Kidney epithelial cell (primary cell): ENCODE measurements around the gene PCDHGA9. TPM values are rescaled to one million over a fixed set of nuclear protein-coding genes. Genes with fewer than 3 reads are reported as not detected.

Source experiments
- DNase-seq: peaks from one replicate; pipeline ENCODE4 v3.0.0-alpha.2; 2010; ENCODE audit warnings: low read depth
- H3K27me3 ChIP-seq: 2 replicates; pipeline ENCODE4 v1.6.0; 2011; ENCODE audit warnings: low read length; ENCODE audit not compliant: control insufficient read depth, insufficient read depth
- H3K36me3 ChIP-seq: 2 replicates; pipeline ENCODE4 v1.5.1; 2011; ENCODE audit warnings: low read length; ENCODE audit not compliant: control insufficient read depth, insufficient read depth
- H3K4me3 ChIP-seq: 2 replicates; pipeline ENCODE4 v1.5.1; 2011; ENCODE audit warnings: low read depth, mild to moderate bottlenecking, control low read depth, low read length
- total RNA-seq: library from RNA; depleted of rRNA; stranded (reverse); fragments of >200 nt; gene quantifications from 2 replicates; pipeline ENCODE4 v1.2.3, GENCODE V29; 2015
- TF ChIP-seq, protein P1 (sequence below): IDR thresholded peaks from 2 replicates; pipeline ENCODE4 v1.5.1; 2011; ENCODE audit warnings: mild to moderate bottlenecking, moderate library complexity, low read length, control low read depth, inconsistent platforms; ENCODE audit not compliant: insufficient read depth, poor library complexity, severe bottlenecking

PCDHGA9 gene
- total RNA-seq, 1 donor from 2014 or later, result 3.6 TPM

DNA sequence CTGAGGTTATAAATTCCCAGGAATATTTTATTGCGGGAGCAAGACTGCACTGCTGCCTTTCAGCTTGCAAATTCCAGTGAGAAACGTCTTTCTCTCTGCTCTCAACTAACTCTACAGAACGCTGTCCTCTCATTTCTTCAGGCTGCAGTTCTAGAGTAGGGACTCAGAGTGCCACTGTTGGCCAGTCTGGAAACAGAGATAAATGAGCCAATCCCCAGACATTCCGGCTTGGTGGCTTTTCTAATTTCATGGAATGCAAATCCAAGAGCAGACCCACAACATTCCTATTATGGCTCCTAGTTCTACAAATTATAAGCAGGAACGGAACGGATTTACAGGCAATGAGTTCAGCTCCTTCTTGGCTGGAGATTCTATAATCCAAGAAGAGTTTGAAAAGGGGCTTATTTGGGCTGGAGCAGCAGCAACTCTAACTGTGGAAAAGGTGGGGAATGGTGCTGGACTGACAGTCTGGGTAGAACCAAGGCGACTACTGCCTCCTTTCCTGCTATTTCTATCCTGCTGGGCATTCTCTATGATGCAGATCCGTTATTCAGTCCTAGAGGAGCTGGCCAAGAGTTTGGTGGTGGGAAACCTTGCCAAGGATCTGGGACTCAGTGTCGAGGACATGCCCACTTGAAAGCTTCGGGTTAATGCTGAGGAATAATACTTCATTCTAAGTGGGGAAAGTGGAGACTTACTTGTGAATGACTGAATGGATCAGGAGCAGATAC is 37.0 kb downstream of the PCDHGA9 start:
- TF ChIP-seq, protein P1, sequence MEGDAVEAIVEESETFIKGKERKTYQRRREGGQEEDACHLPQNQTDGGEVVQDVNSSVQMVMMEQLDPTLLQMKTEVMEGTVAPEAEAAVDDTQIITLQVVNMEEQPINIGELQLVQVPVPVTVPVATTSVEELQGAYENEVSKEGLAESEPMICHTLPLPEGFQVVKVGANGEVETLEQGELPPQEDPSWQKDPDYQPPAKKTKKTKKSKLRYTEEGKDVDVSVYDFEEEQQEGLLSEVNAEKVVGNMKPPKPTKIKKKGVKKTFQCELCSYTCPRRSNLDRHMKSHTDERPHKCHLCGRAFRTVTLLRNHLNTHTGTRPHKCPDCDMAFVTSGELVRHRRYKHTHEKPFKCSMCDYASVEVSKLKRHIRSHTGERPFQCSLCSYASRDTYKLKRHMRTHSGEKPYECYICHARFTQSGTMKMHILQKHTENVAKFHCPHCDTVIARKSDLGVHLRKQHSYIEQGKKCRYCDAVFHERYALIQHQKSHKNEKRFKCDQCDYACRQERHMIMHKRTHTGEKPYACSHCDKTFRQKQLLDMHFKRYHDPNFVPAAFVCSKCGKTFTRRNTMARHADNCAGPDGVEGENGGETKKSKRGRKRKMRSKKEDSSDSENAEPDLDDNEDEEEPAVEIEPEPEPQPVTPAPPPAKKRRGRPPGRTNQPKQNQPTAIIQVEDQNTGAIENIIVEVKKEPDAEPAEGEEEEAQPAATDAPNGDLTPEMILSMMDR, result no peak
- Histone ChIP-seq H3K36me3 (no peaks in the 10 kb centered on the region), H3K4me3 (no peak overlapping the region), H3K27me3 (no peaks in the 10 kb centered on the region)
- no peak for DNase-seq

DNA sequence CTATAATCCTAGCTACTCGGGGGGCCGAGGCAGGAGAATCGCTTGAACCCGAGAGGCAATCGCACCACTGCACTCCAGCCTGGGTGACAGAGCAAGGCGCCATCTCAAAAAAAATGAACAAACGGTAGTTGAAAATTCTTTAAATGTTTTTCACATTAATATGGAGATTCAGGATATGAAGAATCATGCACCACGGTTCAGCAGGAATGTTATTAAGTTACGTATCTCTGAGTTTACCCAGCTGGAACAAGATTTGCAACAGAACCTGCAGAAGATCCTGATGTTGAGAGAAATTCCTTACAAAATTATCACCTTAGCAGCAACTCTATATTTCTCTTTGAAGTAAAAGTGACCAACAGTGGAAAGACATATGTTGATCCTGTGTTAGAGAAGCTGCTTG is 37.8 kb downstream of the PCDHGA9 start:
- TF ChIP-seq, protein P1, result no peak
- Histone ChIP-seq H3K27me3 (no peaks in the 10 kb centered on the region), H3K4me3 (no peak overlapping the region), H3K36me3 (no peaks in the 10 kb centered on the region)
- no peak for DNase-seq

- TF ChIP-seq, protein P1, result no peak
- Histone ChIP-seq H3K4me3 (no peak overlapping the region), H3K27me3 (no peaks in the 10 kb centered on the region), H3K36me3 (no peaks in the 10 kb centered on the region)
- DNase-seq, result no peak
Observed at GRCh38 chr5:141441571-141442170, 39.1 kb downstream of the PCDHGA9 start.

Other genes with a start within 250 kb of the PCDHGA9 start
- gene PCDHB7, start 230.1 kb upstream of the PCDHGA9 start, total RNA-seq, result 0.96 and 1.5 TPM in 2 replicates
- 0.34 and 0.84 TPM in 2 replicates for gene PCDHB8, start 225.0 kb upstream of the PCDHGA9 start, total RNA-seq
- gene PCDHB16, start 220.4 kb upstream of the PCDHGA9 start, total RNA-seq, result 0.92 and 1.4 TPM in 2 replicates
- 0.71 and 0.82 TPM in 2 replicates for gene PCDHB9, start 215.6 kb upstream of the PCDHGA9 start, total RNA-seq
- 1.6 and 3.4 TPM in 2 replicates for gene PCDHB10, start 210.4 kb upstream of the PCDHGA9 start, total RNA-seq
- 1.8 and 3.1 TPM in 2 replicates for gene PCDHB11, start 203.2 kb upstream of the PCDHGA9 start, total RNA-seq
- gene PCDHB12, start 194.1 kb upstream of the PCDHGA9 start, total RNA-seq, result 1.2 and 1.6 TPM in 2 replicates
- gene PCDHB13, start 188.9 kb upstream of the PCDHGA9 start, total RNA-seq, result 1.9 and 3.1 TPM in 2 replicates
- 1.5 and 2.9 TPM in 2 replicates for gene PCDHB14, start 179.4 kb upstream of the PCDHGA9 start, total RNA-seq
- 2.3 and 3.0 TPM in 2 replicates for gene PCDHB15, start 157.4 kb upstream of the PCDHGA9 start, total RNA-seq
- not detected in 2 replicates for gene SLC25A2, start 98.7 kb upstream of the PCDHGA9 start, total RNA-seq
- gene TAF7, start 82.0 kb upstream of the PCDHGA9 start, total RNA-seq, result 72.6 and 78.0 TPM in 2 replicates
- 0.67 and 0.68 TPM in 2 replicates for gene PCDHGA1, start 72.3 kb upstream of the PCDHGA9 start, total RNA-seq
- gene PCDHGA2, start 64.0 kb upstream of the PCDHGA9 start, total RNA-seq, result 2.8 and 2.9 TPM in 2 replicates
- 2.4 and 2.6 TPM in 2 replicates for gene PCDHGA3, start 58.9 kb upstream of the PCDHGA9 start, total RNA-seq
- 1.6 and 1.7 TPM in 2 replicates for gene PCDHGB1, start 52.7 kb upstream of the PCDHGA9 start, total RNA-seq
- 3.5 and 3.6 TPM in 2 replicates for gene PCDHGA4, start 47.8 kb upstream of the PCDHGA9 start, total RNA-seq
- gene PCDHGB2, start 42.8 kb upstream of the PCDHGA9 start, total RNA-seq, result 1.2 and 1.9 TPM in 2 replicates
- 0.58 and 1.5 TPM in 2 replicates for gene PCDHGA5, start 38.6 kb upstream of the PCDHGA9 start, total RNA-seq
- gene PCDHGB3, start 32.5 kb upstream of the PCDHGA9 start, total RNA-seq, result 1.3 and 3.6 TPM in 2 replicates
- 1.7 and 3.1 TPM in 2 replicates for gene PCDHGA6, start 28.9 kb upstream of the PCDHGA9 start, total RNA-seq
- 2.2 and 3.1 TPM in 2 replicates for gene PCDHGA7, start 20.0 kb upstream of the PCDHGA9 start, total RNA-seq
- gene PCDHGB4, start 15.1 kb upstream of the PCDHGA9 start, total RNA-seq, result 6.4 and 9.2 TPM in 2 replicates
- gene PCDHGA8, start 10.1 kb upstream of the PCDHGA9 start, total RNA-seq, result 0.96 and 1.0 TPM in 2 replicates
- gene PCDHGB5, start 4.8 kb upstream of the PCDHGA9 start, total RNA-seq, result 18.6 and 19.3 TPM in 2 replicates
- 3.4 and 3.6 TPM in 2 replicates for gene PCDHGB6, start 5.2 kb downstream of the PCDHGA9 start, total RNA-seq
- 5.5 and 6.0 TPM in 2 replicates for gene PCDHGA10, start 10.2 kb downstream of the PCDHGA9 start, total RNA-seq
- 14.0 and 14.1 TPM in 2 replicates for gene PCDHGB7, start 14.9 kb downstream of the PCDHGA9 start, total RNA-seq
- 6.7 and 7.4 TPM in 2 replicates for gene PCDHGA11, start 18.3 kb downstream of the PCDHGA9 start, total RNA-seq
- 2.1 and 3.6 TPM in 2 replicates for gene PCDHGA12, start 27.7 kb downstream of the PCDHGA9 start, total RNA-seq
- 41.9 and 47.3 TPM in 2 replicates for gene PCDHGC3, start 73.2 kb downstream of the PCDHGA9 start, total RNA-seq
- 0.62 and 1.1 TPM in 2 replicates for gene PCDHGC4, start 82.3 kb downstream of the PCDHGA9 start, total RNA-seq
- 0.54 and 0.89 TPM in 2 replicates for gene PCDHGC5, start 86.3 kb downstream of the PCDHGA9 start, total RNA-seq
- gene DIAPH1, start 216.2 kb downstream of the PCDHGA9 start, total RNA-seq, result 99.7 and 103 TPM in 2 replicates
- 39.7 and 54.2 TPM in 2 replicates for gene HDAC3, start 234.1 kb downstream of the PCDHGA9 start, total RNA-seq
- 7.8 and 12.6 TPM in 2 replicates for gene RELL2, start 234.2 kb downstream of the PCDHGA9 start, total RNA-seq
- 18.1 and 38.5 TPM in 2 replicates for gene FCHSD1, start 248.6 kb downstream of the PCDHGA9 start, total RNA-seq